ENCODE measurements around the gene WBP2.
"Not testable (repeated sequence)": the region's sequence is repeated elsewhere in the genome, so short reads cannot be mapped to it uniquely, and the experiment has no call there.

WBP2 gene

DNA sequence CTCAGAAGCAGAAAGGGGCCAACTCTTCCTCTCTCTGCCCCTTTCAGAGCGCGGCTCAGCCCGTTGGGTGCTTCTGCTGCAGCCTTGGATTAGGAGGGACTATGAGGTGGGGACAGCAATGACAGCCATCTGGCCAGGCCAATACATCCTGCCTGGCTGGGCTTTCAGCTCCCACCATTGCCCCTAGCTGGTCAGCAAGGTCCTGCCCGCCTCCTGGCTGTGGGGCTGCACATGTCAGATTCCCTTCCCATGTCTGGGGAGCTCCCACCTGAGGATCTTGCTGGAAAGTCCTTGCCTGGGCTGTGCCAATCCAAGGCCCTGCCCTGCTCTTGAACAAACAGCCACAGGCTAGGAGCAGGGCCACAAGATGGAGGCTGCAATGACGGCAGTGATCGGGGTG is 33.3 kb upstream of the WBP2 start:
- DNase-seq (ENCODE audit: low read depth), result no peak

DNA sequence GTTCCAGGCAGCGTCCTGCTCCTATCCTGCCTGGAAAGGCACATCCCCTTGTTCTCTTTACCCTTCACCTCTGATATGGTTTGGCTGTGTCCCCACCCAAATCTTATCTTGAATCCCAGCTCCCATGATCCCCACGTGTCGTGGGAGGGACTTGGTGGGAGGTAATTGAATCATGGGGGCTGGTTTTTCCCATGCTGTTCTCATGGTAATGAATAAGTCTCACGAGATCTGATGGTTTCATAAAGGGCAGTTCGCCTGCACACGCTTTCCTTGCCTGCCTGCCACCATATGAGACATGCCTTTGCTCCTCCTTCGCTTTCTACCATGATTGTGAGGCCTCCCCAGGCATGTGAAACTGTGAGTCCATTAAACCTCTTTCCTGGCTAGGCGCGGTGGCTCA is 30.7 kb upstream of the WBP2 start:
- DNase-seq (ENCODE audit: low read depth), result not testable (repeated sequence)

DNA sequence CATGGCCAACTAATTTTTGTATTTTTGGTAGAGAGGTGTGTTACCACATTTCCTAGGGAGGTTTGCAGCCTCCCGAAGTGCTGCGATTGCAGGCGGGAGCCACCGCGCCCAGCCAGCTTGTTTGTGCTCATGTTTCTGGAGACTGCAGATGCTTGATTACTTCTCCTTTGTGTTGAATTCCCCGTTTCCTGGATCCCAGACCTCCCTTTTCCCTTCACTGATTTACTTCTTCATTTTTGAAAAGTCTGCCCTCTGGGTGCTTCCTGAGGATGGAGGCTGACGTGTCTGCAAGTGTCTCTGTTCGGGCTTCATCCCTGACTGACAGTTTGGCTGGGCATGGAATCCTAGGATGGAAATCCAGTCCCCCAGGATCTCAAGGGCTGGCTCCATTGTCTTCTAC is 30.3 kb upstream of the WBP2 start:
- DNase-seq (ENCODE audit: low read depth), result no peak

DNA sequence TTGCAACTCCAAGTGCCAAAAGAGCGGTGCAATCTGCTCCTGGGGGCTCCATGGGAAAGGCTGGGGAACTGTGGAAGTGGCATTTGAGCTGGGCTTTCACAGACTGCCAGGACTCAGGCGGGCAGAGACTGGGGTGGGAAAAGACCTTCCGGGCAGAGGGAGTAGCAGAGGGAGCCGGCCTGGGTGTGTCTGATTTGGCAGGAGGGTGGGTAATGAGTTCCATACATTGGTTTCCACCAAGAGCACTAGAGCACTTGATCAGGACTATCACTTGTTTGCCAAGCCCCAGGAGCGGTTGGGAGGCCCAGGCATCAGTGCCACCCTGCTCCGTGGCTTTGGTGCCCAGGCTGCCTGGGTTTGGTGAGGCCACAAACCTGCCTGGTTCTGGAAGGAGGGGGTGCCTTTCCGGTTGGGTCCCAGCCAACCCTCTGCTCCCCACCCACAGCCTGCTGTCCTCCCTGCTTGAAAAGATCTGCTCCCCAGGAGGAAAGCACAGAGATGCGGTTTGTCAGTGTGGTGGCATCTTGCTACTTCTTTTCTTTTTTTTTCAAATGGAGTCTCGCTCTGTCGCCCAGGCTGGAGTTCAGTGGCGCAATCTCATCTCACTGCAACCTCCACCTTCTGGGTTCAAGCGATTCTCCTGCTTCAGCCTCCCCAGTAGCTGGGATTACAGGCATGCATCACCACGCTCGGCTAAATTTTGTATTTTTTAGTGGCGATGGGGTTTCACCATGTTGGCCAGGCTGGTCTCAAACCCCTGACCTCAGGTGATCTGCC is 26.7 kb upstream of the WBP2 start:
- no peak for DNase-seq (ENCODE audit: low read depth)

DNA sequence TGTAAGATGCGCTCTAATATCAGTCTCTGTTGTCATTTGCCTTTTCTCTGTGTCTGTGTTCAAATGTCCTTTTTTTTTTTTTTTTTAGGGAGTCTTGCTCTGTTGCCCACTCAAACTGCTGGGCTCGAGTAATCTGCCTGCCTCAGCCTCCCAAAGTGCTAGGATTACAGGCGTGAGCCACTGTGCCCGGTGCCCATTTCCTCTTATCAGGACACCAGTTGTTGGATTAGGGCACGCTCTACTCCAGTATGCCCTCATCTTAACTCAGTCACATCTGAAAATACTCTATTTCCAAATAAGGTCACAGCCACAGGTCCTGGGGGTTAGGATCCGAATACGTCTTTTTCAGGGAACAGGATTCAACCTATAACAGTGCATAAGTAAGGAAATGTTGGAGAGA is 25.1 kb upstream of the WBP2 start:
- no peak for DNase-seq (ENCODE audit: low read depth)

DNA sequence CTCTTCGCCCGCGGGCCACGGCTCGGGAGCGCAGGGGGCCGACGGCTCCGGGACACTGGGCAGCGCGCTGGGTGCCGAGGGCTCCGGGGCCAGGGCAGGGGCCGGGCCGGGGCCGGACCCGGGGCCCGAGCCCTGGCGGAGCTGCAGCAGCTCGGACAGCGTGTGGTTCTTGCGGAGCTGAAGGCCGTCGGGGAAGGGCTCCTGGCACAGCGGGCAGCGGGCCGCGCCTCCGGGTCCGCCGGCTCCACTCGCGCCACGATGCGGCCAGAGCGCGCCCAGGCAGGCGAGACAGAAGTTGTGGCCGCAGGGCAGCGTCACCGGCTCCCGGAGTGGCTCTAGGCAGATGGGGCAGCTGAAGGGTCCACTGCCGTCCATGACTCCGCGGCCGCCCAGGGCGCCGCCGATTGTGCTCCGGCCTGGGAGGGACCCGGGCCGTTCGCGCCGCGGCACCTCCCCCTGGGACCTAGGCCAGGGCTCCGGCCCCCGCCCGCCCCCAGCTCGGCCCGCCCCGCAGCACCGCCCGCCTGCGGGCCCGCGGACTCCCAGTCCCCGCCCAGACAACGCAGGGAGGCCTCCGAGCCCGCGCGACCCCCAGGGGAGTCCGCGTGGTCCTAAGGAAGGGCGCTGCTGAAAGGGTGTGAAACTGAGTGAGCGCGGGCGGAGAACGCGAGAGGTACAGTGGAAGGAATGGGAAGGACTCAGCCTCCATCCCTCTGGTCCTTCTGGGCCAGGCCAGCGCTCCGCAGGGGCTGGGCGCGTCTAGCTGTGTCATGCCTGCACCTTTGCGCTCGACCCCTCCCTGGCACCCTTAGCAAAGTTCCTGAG is 23.3 kb upstream of the WBP2 start, which contains the start of gene TRIM47:
TRIM47 (minus strand) TSS at position 408 of the 825 bp plus-strand sequence; CDS start at position 375, 33 bp downstream.
- DNase-seq (ENCODE audit: low read depth), result no peak

DNA sequence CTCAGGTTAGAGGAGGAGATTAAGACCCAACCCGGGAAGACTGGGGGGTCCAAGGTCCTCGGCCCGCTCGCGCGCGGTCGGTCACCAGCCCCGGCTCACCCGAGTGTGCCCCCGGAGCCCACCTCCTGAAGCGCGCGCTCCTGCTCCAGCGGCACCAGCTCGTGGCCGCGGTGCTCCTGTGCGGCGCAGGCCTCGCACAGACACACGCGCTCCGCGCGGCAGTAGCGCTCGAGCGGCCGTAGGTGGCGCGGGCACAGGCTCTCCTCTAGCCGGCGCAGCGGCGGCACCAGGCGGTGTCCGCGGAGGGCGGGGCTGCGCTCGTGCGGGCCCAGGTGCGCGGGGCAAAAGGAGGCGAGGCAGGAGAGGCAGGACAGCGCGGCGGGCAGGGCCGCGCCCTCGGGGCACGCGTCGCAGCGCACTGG is 22.6 kb upstream of the WBP2 start:
- peak; percentile 60 for DNase-seq (ENCODE audit: low read depth)

DNA sequence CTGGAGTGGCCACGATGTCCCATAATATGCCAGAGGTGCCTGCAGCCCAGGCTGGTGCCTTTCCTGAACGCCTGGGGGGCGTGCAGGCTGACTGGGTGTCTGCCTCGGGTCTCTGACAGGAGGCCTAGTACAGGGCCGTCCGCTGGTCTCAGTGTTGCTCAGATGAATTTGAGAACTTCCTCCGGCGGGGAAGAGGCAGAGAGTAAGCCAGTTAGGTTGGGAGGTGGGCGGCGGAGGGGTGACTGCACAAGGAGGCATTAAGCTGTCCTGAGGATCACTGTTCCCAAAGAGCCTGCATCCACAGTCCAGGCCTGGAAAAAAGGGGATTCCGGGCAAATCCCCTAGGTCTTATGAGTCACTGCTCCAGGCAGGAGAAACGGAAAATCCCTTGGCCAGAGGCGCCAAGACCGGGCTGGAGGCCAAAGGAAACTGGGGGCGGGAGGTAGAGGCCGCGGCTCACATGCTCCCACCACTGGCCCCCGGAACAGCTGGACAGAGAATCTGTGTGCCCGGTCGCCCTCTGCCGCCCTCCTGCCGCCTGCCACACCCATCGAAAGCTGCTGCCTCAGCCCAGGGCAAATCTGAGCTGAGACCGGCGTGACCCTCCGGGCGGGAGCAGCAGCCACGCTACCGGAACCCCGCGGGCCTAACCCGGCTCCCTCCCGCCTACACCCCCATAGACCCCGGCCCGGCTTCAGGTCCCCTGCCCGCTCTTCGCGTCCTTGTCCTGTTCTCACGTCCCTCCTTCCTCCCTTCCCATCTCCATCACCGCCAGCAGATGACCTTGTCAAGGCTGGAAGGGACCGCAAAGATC is 22.0 kb upstream of the WBP2 start:
- no peak for DNase-seq (ENCODE audit: low read depth)

DNA sequence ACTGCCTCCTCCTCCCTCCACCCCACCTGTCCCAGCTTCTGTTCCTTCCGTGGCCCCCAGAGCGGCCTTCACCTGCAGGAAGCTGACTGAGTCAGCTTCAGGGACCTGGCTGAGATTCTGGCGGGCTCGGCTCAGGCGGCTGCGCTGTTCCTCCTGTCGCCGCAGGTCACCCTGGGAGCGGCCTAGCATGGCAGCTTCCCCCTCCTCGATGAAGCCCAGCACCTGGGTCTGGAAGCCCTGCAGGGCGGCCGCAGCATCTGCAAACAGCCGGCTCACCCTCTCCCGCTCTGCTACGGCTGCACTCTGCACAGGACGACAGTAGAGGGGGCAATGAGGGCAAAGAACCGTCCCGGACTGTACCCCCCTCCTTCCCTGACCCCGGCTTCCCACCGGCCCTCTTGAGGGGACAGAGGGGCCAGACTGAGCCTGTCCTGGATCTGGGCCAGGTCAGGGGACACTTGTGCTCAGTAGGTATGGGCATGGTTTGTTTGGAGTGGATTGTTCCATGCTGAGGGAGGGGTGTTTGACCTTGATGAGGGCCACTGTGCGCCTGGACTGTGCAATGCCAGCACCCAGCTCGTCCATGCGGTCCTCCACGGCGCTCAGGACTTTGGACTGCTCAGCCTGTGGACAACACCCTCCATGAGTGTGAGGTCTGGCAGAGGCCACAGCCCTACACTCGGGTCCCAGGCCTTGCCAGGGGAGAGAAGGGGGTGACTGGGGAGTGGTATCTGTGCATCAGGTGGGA is 21.2 kb upstream of the WBP2 start:
- DNase-seq (ENCODE audit: low read depth), result peak; percentile 63

DNA sequence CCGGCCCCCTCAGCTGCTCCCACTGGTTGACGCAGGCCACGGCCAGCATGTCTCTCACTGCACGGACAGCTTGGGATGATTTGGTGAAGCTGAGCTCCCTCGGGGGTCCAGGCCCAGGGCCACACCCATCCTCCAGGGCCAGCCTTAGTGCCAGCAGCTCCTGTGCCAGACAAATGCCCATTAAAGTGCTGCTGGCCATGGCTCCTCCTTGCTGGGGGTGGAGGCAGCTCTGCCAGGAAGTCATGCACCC is 20.7 kb upstream of the WBP2 start:
- no peak for DNase-seq (ENCODE audit: low read depth)

DNA sequence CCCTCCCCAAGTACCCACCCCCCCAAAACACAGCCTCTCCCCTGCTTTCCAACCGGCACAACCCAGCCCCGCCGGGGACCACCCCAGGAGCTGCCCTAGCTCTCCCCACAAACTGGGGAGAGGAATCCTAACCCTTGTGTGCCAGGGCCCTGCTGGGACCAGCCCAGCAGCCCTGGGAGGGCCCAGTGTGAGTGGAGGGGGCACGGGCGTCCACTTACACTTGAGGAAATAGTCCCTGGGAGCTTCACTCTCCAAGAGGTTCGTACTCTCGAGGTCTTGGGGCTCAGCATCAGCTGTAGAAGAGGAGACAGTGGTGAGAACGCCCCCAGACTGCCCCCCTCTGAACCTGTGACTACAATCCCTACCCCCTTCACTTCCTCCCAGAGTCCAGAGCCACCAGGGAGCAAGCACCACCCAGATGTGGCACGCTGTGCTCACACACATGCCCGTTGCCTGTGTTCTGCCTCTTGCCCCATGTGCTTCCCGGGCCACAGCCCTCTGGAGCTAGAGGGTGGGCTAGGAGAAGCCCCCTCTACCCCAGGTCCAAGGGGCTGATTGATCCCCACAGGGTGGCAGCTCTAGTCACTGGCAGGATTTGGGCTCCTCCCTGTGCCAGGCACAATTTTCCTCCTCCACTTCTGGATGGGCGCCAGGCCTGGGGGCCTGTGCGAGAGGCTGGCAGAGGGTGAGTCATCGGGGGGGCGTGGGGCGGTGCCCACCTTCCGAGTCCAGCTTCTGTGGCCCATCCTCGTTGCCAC is 20.2 kb upstream of the WBP2 start:
- no peak for DNase-seq (ENCODE audit: low read depth)

DNA sequence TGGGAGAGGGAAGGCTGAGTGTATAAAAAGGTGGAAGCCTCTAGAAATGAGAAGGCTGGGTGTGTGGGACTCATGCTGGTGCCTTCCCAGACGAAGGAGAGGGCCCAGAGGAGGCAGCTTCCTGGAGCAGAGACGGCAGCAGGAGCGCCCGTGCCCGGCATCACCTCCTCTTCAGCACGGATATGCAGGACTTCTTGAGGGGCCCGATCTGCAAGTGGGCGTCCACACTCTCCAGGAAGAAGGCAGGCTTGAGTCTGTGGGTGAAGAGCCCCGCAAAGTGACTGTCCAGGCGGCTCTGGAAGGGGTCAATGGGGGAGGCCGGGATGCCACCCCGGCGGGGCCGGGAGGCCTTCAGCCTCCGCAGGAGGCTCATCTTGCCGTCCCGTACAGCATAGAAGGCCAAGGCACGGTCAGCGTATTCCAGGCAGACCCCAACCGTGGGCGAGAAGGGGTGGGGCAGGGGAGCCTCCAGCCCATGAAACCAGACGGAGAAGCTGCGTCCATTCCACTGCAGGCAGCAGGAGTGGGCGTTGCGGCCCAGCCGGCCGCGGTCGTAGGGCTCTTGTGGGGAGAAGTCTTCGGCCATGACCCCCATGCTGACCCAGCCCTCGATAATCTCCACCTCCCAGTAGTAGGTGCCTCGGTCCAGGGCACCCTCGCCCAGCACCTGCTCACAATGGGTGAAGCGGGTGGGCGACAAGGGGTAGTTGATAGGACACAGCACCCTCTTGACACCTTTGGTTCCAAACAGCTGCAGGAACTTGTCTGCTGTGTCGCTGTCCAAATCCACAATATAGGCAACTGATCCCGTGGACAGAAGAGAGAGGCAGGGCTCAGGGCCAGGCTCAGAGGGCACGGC is 19.4 kb upstream of the WBP2 start:
- no peak for DNase-seq (ENCODE audit: low read depth)

DNA sequence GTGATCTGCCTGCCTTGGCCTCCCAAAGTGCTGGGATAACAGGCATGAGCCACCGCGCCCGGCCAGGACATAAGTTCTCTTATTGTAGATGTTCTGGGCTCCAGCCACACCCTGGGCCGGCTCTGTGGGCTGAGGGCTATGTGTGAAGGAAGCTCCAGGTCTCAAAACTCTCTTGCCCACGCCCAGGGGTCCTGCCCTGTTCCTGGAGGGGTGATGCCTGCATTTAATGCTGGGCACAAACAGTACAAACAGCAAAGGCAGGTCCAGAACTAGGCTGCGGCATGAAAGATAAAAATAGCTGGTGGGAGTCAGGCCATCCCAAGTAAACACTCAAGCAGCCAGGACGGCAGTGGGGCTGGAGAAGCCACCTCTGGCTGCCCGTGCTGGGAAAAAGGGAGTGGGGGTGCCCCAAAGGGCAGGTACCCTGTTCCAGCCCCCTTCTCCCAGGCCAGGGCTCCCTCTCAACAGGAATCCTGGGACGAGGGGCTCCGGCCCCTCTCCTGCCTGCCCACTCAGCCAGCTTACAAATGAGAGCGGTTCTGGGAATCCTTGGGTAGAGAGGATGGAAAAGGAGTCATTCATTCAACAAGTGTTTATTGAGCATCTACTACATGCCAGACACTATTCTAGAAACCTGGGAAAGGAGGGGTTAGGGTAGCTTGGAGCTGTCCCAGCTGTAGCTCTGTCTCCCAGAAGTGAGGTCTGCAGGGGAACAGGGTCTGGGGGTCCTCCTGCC is 18.6 kb upstream of the WBP2 start:
- no peak for DNase-seq (ENCODE audit: low read depth)

DNA sequence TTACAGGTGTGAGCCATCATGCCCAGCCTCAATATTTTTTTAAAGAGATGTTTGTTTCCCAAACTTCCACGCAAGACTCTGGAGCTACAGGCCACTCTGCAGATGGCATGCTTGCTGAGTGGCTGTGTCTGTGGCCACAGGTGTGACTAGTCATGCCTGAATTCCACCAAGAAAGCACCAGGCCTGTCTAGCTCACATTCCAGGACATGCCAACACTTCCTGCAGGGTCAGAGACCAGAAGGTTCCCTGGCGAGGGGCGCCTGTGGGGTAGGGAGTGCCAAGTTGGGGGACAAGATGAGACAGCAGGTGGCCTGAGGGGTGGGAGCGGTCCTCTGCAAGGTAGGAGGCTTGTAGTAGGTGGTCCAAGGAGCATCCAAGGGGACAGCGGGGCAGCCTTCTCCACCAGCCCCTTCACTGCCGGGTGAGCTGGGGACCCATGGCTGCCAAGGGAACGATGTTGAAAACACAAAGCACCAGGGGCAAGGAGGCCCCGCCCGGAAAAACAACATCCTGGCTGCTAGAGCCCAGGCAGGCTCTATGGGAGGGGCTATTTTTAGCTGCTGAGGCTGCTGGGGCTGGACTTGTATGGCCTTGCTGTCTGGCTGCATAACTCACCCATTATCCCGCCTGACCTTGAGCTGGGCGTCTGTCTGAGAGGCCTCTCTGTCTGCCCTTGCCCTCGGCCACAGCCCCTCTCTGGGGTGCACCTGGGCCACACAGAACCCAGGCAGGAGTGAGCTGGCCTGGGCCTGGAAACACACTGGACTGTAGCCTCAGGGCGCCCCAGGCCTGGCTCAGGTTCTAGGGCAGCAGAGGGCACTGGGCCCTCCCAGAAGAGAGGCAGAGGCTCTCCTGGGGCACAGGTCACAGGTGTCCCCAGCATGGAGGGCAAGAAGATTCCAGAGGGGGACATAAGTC is 17.6 kb upstream of the WBP2 start:
- peak; percentile 56 for DNase-seq (ENCODE audit: low read depth)

DNA sequence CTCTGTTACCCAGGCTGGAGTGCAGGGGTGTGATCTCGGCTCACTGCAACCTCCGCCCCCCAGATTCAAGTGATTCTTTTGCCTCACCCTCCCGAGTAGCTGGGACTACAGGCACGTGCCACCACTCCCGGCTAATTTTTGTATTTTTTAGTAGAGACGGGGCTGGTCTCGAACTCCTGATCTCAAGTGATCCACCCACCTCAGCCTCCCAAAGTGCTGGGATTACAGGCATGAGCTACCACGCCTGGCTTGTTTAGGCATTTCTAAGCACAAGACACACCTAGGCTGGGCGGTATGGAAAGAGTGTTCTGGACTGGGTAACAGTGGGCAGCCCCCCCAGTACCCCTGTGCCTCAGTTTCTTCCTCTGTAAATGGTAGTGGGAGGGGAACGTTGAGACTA is 15.1 kb upstream of the WBP2 start:
- DNase-seq (ENCODE audit: low read depth), result not testable (repeated sequence)

DNA sequence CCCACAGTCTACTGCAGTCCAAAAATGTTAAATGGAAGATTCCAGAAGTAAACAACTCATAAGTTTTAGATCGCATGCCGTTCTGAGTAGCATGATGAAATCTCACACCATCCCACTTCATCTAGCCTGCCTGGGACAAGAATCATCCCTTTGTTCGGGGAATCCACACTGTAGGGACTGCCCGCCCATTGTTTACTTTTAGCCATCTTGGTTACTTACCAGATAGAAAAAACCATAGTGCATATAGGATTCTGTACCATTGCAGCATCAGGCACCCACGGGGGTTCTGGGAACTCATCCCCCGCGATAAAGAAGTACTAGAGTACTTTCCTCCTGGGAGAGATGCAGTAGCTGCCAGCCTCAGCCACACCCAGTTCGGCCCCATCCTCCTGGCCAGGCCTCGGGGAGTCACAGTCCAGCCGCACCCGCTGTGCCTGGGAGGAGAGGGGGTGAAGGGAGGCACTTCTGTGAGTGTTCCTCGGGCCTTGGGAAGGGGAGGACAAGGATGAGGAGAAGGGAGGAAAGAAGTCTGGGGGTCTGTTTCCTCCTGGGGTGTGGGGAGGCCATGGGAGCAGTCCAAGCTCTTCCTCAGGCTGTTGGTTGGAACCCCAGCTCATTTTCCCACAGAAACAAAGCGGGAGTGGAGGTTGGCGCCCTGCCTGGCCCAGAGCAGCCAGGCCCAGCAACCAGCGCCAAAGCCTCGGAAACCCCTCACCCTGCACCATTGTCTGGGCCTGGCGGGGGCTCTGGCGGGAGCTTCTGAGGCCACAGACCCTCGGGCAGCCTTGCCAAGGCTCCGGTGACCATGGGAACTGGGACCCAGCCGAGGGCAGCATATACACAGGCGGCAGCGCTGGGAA is 14.4 kb upstream of the WBP2 start:
- DNase-seq (ENCODE audit: low read depth), result no peak

DNA sequence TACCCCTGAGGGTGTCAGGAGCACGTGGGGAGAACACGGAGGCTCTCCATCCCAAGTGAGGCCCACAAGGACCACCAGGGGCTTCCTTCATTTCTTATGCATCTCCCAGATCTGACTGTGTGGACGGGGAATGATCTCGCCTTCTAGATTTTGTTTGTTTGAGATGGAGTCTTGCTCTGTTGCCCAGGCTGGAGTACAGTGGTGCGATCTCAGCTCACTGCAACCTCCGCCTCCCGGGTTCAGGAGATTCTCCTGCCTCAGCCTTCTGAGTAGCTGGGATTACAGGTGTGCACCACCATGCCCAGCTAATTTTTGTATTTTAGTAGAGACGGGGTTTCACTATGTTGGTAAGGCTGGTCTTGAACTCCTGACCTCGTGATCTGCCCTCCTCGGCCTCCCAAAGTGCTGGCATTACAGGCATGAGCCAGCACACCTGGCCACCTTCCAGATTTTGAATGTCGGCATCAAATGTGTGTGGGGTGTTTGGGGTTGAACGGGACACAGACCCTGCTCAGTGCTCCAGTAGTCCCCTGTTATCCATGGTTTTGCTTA is 13.7 kb upstream of the WBP2 start:
- DNase-seq (ENCODE audit: low read depth), result not testable (repeated sequence)
